MCF 10A (cell line): ENCODE results near the gene CCDC146. TPM values are rescaled to one million over a fixed set of nuclear protein-coding genes. Genes with fewer than 3 reads are reported as not detected.
A peak's percentile ranks its signal among the peaks of the same experiment; 100 is the strongest.
"Not testable (repeated sequence)": the region's sequence is repeated elsewhere in the genome, so short reads cannot be mapped to it uniquely, and the experiment has no call there.

ENCODE experiments used
- BruUV-seq: library from RNA; stranded (reverse); fragments of 400-500 nt; replicated peaks from 2 replicates; lab custom pipeline; 2021; lab: Mats Ljungman, UMichigan
- CTCF ChIA-PET: fragments of 300-600 bp; sonication (Branson Sonifier 250); formaldehyde crosslinking; extraction: SDS; loops from one replicate; lab custom pipeline; 2021; ENCODE audit warnings: antibody characterized with exemption, inconsistent platforms; lab: Yijun Ruan, JAX
- POLR2A ChIA-PET: fragments of 300-600, 350-650 bp; sonication (Branson Sonifier 250); formaldehyde crosslinking; extraction: SDS; loops from one replicate; lab custom pipeline; 2020; ENCODE audit warnings: antibody characterized with exemption, inconsistent platforms; lab: Yijun Ruan, JAX
- DNase-seq: peaks from one replicate; pipeline ENCODE4 v3.0.0-alpha.2; 2018; ENCODE audit not compliant: unreplicated experiment
- H3K27ac Mint-ChIP-seq: one replicate; pipeline ENCODE4 v1.8.0; 2022; ENCODE audit warnings: mild to moderate bottlenecking, low read depth, mixed read lengths; ENCODE audit not compliant: unreplicated experiment
- H3K27me3 Mint-ChIP-seq: one replicate; pipeline ENCODE4 v1.8.0; 2022; ENCODE audit warnings: mixed read lengths; ENCODE audit not compliant: insufficient read depth, unreplicated experiment
- H3K36me3 Mint-ChIP-seq: one replicate; pipeline ENCODE4 v1.8.0; 2022; ENCODE audit warnings: mild to moderate bottlenecking, moderate library complexity, mixed read lengths; ENCODE audit not compliant: insufficient read depth, unreplicated experiment
- H3K4me1 Mint-ChIP-seq: one replicate; pipeline ENCODE4 v1.8.0; 2022; ENCODE audit warnings: mixed read lengths; ENCODE audit not compliant: insufficient read depth, unreplicated experiment
- H3K4me3 Mint-ChIP-seq: one replicate; pipeline ENCODE4 v1.8.0; 2022; ENCODE audit warnings: mild to moderate bottlenecking, moderate library complexity, mixed read lengths; ENCODE audit not compliant: unreplicated experiment
- H3K9me3 Mint-ChIP-seq: one replicate; pipeline ENCODE4 v1.8.0; 2022; ENCODE audit warnings: mixed read lengths; ENCODE audit not compliant: unreplicated experiment
- CTCF ChIP-seq: fragments of 200-600 bp; IDR thresholded peaks from one replicate; pipeline ENCODE4 v1.8.0; 2022; ENCODE audit warnings: antibody characterized with exemption, mild to moderate bottlenecking; ENCODE audit not compliant: unreplicated experiment
- intact Hi-C: fragments of 100-400 bp; cut with micrococcal nuclease; formaldehyde crosslinking; loops from 2 replicates; pipeline ENCODE4 v1.14.1; 2022
- total RNA-seq: library from RNA; stranded (reverse); gene quantifications from 2 replicates; pipeline ENCODE4 v1.2.3, GENCODE V29; 2022

The CCDC146 gene
- total RNA-seq, 1 experiment from 2014 or later = 2.7 TPM

- Mint-ChIP-seq H3K4me3 (no peak overlapping the region), H3K36me3 (peaks cover 5% of the 10 kb centered on the region), H3K4me1 (no peaks in the 10 kb centered on the region), H3K27ac (no peak overlapping the region), H3K9me3 (no peaks in the 10 kb centered on the region), H3K27me3 (no peaks in the 10 kb centered on the region)
- DNase-seq = no peak
- no TSS peak for BruUV-seq
- intact Hi-C loops = no loop called here
- no peak for TF ChIP-seq CTCF
- ChIA-PET POLR2A (interaction anchor here (0.7 kb wide), 1 partner anchor 57 kb away, joined by 4 read pairs; no protein-coding TSS in a partner anchor), CTCF (interaction anchor here (0.8 to 1.8 kb wide), 3 partner anchors 11 to 23 kb away, joined by 3 to 5 read pairs (median 3); no protein-coding TSS in a partner anchor)
Observed at GRCh38 chr7:77269360-77270093, 147.1 kb downstream of the CCDC146 start.

- POLR2A ChIA-PET = no interaction called here
- H3K4me1 Mint-ChIP-seq = no peaks in the 10 kb centered on the region
- no peak overlapping the region for H3K4me3 Mint-ChIP-seq
- no peak for DNase-seq
- H3K36me3 Mint-ChIP-seq = peaks cover 5% of the 10 kb centered on the region
- CTCF ChIA-PET = interaction anchor here (0.7 to 0.9 kb wide), 3 partner anchors 10 to 24 kb away, joined by 3 read pairs; no protein-coding TSS in a partner anchor
- intact Hi-C loops = no loop called here
- H3K27me3 Mint-ChIP-seq = no peaks in the 10 kb centered on the region
- no peak overlapping the region for H3K27ac Mint-ChIP-seq
- no peak for TF ChIP-seq CTCF
- no TSS peak for BruUV-seq
- no peaks in the 10 kb centered on the region for H3K9me3 Mint-ChIP-seq
Observed at GRCh38 chr7:77270094-77270480, 147.7 kb downstream of the CCDC146 start.

GRCh38 chr7:77271766-77272165, 149.4 kb downstream of the CCDC146 start:
- CTCF ChIA-PET = no interaction called here

GRCh38 chr7:77275663-77276062, 153.2 kb downstream of the CCDC146 start:
- BruUV-seq, intact Hi-C loops, H3K9me3 Mint-ChIP-seq, H3K36me3 Mint-ChIP-seq, H3K27me3 Mint-ChIP-seq, H3K4me1 Mint-ChIP-seq, POLR2A ChIA-PET, H3K4me3 Mint-ChIP-seq, H3K27ac Mint-ChIP-seq: not testable (repeated sequence)
- CTCF ChIA-PET = interaction anchor here (0.6 kb wide), 2 partner anchors 159 to 445 kb away, joined by 3 read pairs; no protein-coding TSS in a partner anchor
- peak; percentile 5 for DNase-seq

More at GRCh38 chr7:77271766-77272165, 149.4 kb downstream of the CCDC146 start:
- POLR2A ChIA-PET = no interaction called here
- BruUV-seq = no TSS peak
- no peaks in the 10 kb centered on the region for H3K9me3 Mint-ChIP-seq
- DNase-seq = no peak
- no peak overlapping the region for H3K27ac Mint-ChIP-seq
- no peak overlapping the region for H3K4me3 Mint-ChIP-seq
- no peaks in the 10 kb centered on the region for H3K4me1 Mint-ChIP-seq
- H3K36me3 Mint-ChIP-seq = peaks cover 5% of the 10 kb centered on the region
- no peak for TF ChIP-seq CTCF
- intact Hi-C loops = no loop called here
- H3K27me3 Mint-ChIP-seq = no peaks in the 10 kb centered on the region
